H1 (cell line): Measurements from ENCODE around the gene PGBD5. TPM values are rescaled to one million over a fixed set of nuclear protein-coding genes. Genes with fewer than 3 reads are reported as not detected.

Experiments
- CTCF ChIA-PET: fragments of 300-600 bp; sonication (Branson Sonifier 250); formaldehyde crosslinking; loops from one replicate; lab custom pipeline; 2021; ENCODE audit not compliant: partially characterized antibody; lab: Charles Lee
- POLR2A ChIA-PET: fragments of 300-600 bp; sonication (Branson Sonifier 250); formaldehyde crosslinking; loops from one replicate; lab custom pipeline; 2021; ENCODE audit warnings: inconsistent platforms; ENCODE audit not compliant: partially characterized antibody; lab: Charles Lee
- DNase-seq, 2 experiments: peaks; one replicate each; pipeline versions ENCODE4 v3.0.0 to v3.0.0-alpha.2; 2010 to 2022; ENCODE audit warnings: low spot score in 2 of 2, low read depth in 1 of 2, mixed read lengths in 1 of 2
- FAIRE-seq: peaks from 2 replicates; lab custom pipeline; 2011; peaks lifted over from hg19 to GRCh38; lab: Jason Lieb, UNC
- H2AFZ ChIP-seq: 2 replicates; pipeline ENCODE4 v1.8.1; 2012; ENCODE audit warnings: low read length, inconsistent platforms
- H2AK5ac ChIP-seq: 2 replicates; pipeline ENCODE4 v1.6.1; 2013; ENCODE audit warnings: low read depth, low read length
- H2BK120ac ChIP-seq: replicated peaks from 2 replicates; pipeline ENCODE3; 2013; ENCODE audit warnings: low read depth, low read length, inconsistent platforms
- H2BK12ac ChIP-seq: 2 replicates; pipeline ENCODE4 v1.6.1; 2013; ENCODE audit warnings: low read depth, low read length
- H2BK15ac ChIP-seq: 2 replicates; pipeline ENCODE4 v1.6.1; 2013; ENCODE audit warnings: low read length
- H2BK20ac ChIP-seq: 2 replicates; pipeline ENCODE4 v1.6.1; 2013; ENCODE audit warnings: low read length
- H2BK5ac ChIP-seq: 2 replicates; pipeline ENCODE4 v1.6.1; 2013; ENCODE audit warnings: low read depth, low read length
- H3K14ac ChIP-seq: 2 replicates; pipeline ENCODE4 v1.6.1; 2013; ENCODE audit warnings: inconsistent platforms; ENCODE audit not compliant: insufficient read length
- H3K18ac ChIP-seq: 2 replicates; pipeline ENCODE4 v1.6.1; 2013; ENCODE audit warnings: low read length; ENCODE audit errors: extremely low read depth
- H3K23ac ChIP-seq: 2 replicates; pipeline ENCODE4 v1.6.1; 2013; ENCODE audit warnings: inconsistent platforms; ENCODE audit not compliant: insufficient read length
- H3K23me2 ChIP-seq: 2 replicates; pipeline ENCODE4 v1.6.1; 2013; ENCODE audit warnings: low read depth, low read length
- H3K27ac ChIP-seq: 2 replicates; pipeline ENCODE4 v1.6.1; 2011; ENCODE audit warnings: low read depth, low read length, inconsistent platforms
- H3K27me3 ChIP-seq, 4 experiments: replicated peaks in 1 of 4; 1 replicate in 1 of 4; 2 replicates in 3 of 4; pipeline versions ENCODE4 v1.6.1 to v1.8.1; 2011 to 2013; ENCODE audit warnings: low read length in 3 of 4, mild to moderate bottlenecking in 3 of 4, inconsistent platforms in 2 of 4, mixed read lengths in 2 of 4, moderate library complexity in 1 of 4; ENCODE audit not compliant: control insufficient read depth in 3 of 4, insufficient read depth in 3 of 4; ENCODE audit errors: extremely low read depth in 1 of 4
- H3K36me3 ChIP-seq, 4 experiments: 2 replicates each; pipeline versions ENCODE4 v1.6.1 to v1.8.1; 2011 to 2013; ENCODE audit warnings: mild to moderate bottlenecking in 4 of 4, low read length in 3 of 4, moderate library complexity in 2 of 4, control low read depth in 1 of 4, inconsistent platforms in 1 of 4; ENCODE audit not compliant: insufficient read depth in 4 of 4, control insufficient read depth in 2 of 4
- H3K4ac ChIP-seq: replicated peaks from 2 replicates; pipeline ENCODE3; 2013; ENCODE audit warnings: low read length, low read depth, mixed read lengths, inconsistent platforms; ENCODE audit not compliant: insufficient read length
- H3K4me1 ChIP-seq, 4 experiments: replicated peaks in 1 of 4; 1 replicate in 1 of 4; 2 replicates in 3 of 4; pipeline versions ENCODE4 v1.6.1 to v1.8.1; 2011 to 2013; ENCODE audit warnings: low read length in 3 of 4, inconsistent platforms in 2 of 4, mixed read lengths in 1 of 4; ENCODE audit not compliant: insufficient read depth in 4 of 4, control insufficient read depth in 3 of 4
- H3K4me2 ChIP-seq, 2 experiments: 2 replicates each; pipeline versions ENCODE4 v1.6.1 to v1.8.1; 2011 to 2013; ENCODE audit warnings: low read depth in 2 of 2, low read length in 2 of 2, control low read depth in 1 of 2, inconsistent platforms in 1 of 2, mild to moderate bottlenecking in 1 of 2; ENCODE audit not compliant: insufficient read depth in 1 of 2
- H3K4me3 ChIP-seq, 4 experiments: fragments of 200-600, 300-600 bp in 1 of 4; sonication (generic), shearing (Covaris generic), sonication (Bioruptor Twin) in 1 of 4; 2 replicates each; pipeline versions ENCODE4 v1.5.1 to v1.8.1; 2011 to 2016; ENCODE audit warnings: low read length in 4 of 4, low read depth in 3 of 4, control low read depth in 2 of 4, inconsistent platforms in 2 of 4, mild to moderate bottlenecking in 2 of 4, mixed read lengths in 1 of 4, moderate library complexity in 1 of 4; ENCODE audit not compliant: insufficient read depth in 2 of 4; ENCODE audit errors: extremely low read depth in 1 of 4
- H3K56ac ChIP-seq: replicated peaks from 2 replicates; pipeline ENCODE3; 2013; ENCODE audit warnings: low read depth, mild to moderate bottlenecking, mixed read lengths, low read length, inconsistent platforms; ENCODE audit not compliant: insufficient read length
- H3K79me1 ChIP-seq: 2 replicates; pipeline ENCODE4 v1.6.1; 2013; ENCODE audit warnings: low read depth, low read length, control low read depth
- H3K79me2 ChIP-seq, 2 experiments: 2 replicates each; pipeline versions ENCODE4 v1.6.1 to v1.8.1; 2012 to 2013; ENCODE audit warnings: low read length in 2 of 2, mild to moderate bottlenecking in 2 of 2, inconsistent platforms in 1 of 2; ENCODE audit not compliant: insufficient read depth in 2 of 2, control insufficient read depth in 1 of 2
- H3K9ac ChIP-seq, 4 experiments: replicated peaks in 1 of 4; 1 replicate in 1 of 4; 2 replicates in 3 of 4; pipeline versions ENCODE4 v1.6.1 to v1.8.1; 2011 to 2013; ENCODE audit warnings: low read depth in 3 of 4, low read length in 3 of 4, control low read depth in 2 of 4, mild to moderate bottlenecking in 2 of 4, moderate library complexity in 2 of 4, inconsistent platforms in 1 of 4; ENCODE audit errors: extremely low read depth in 1 of 4
- H3K9me3 ChIP-seq, 2 experiments: 2 replicates each; pipeline versions ENCODE4 v1.6.1 to v1.8.1; 2012 to 2013; ENCODE audit warnings: mild to moderate bottlenecking in 2 of 2, moderate library complexity in 2 of 2, control low read depth in 1 of 2, inconsistent platforms in 1 of 2, low read depth in 1 of 2, low read length in 1 of 2, mixed read lengths in 1 of 2; ENCODE audit not compliant: insufficient read depth in 2 of 2
- H4K20me1 ChIP-seq, 2 experiments: replicated peaks in 1 of 2; 2 replicates each; pipeline versions ENCODE3 to v1.8.1; 2011 to 2013; ENCODE audit warnings: inconsistent platforms in 2 of 2, low read length in 2 of 2, mild to moderate bottlenecking in 1 of 2; ENCODE audit not compliant: insufficient read depth in 2 of 2, control insufficient read depth in 1 of 2
- H4K5ac ChIP-seq: 2 replicates; pipeline ENCODE4 v1.6.1; 2013; ENCODE audit warnings: low read length, low read depth, mixed read lengths, inconsistent platforms; ENCODE audit not compliant: insufficient read length
- H4K8ac ChIP-seq: 2 replicates; pipeline ENCODE4 v1.8.0; 2013; ENCODE audit warnings: mild to moderate bottlenecking, moderate library complexity, low read length, inconsistent platforms; ENCODE audit not compliant: insufficient read depth; ENCODE audit errors: extremely low read depth
- H4K91ac ChIP-seq: replicated peaks from 2 replicates; pipeline ENCODE3; 2013; ENCODE audit warnings: low read length, mixed read lengths, inconsistent platforms; ENCODE audit not compliant: insufficient read length
- BCL11A ChIP-seq, 2 experiments: IDR thresholded peaks; one replicate each; pipeline ENCODE4 v1.6.1; 2011; ENCODE audit warnings: low read depth in 2 of 2, low read length in 2 of 2, mild to moderate bottlenecking in 2 of 2
- CEBPB ChIP-seq: IDR thresholded peaks from 2 replicates; pipeline ENCODE4 v1.6.1; 2012; ENCODE audit warnings: low read depth, low read length
- HDAC2 ChIP-seq, 2 experiments: fragments of 300-600 bp in 1 of 2; sonication (generic) in 1 of 2; IDR thresholded peaks; 2 replicates each; pipeline ENCODE4 v1.6.1; 2011 to 2012; ENCODE audit warnings: low read depth in 2 of 2, low read length in 2 of 2, mild to moderate bottlenecking in 2 of 2, moderate library complexity in 2 of 2, borderline replicate concordance in 1 of 2, inconsistent platforms in 1 of 2
- JUND ChIP-seq: IDR thresholded peaks from 2 replicates; pipeline ENCODE4 v1.6.1; 2011; ENCODE audit warnings: mild to moderate bottlenecking, improper control_type of control experiment, low read length
- NANOG ChIP-seq: IDR thresholded peaks from 2 replicates; pipeline ENCODE4 v1.6.1; 2011; ENCODE audit warnings: low read length, low read depth, mild to moderate bottlenecking, inconsistent platforms; ENCODE audit not compliant: insufficient read depth, poor library complexity, severe bottlenecking
- RAD21 ChIP-seq, 2 experiments: IDR thresholded peaks in 1 of 2; conservative IDR thresholded peaks in 1 of 2; 2 replicates each; pipeline ENCODE4 v1.6.1; 2011; ENCODE audit warnings: low read depth in 2 of 2, low read length in 2 of 2, improper control_type of control experiment in 1 of 2, inconsistent platforms in 1 of 2, mild to moderate bottlenecking in 1 of 2, moderate library complexity in 1 of 2
- SIN3A ChIP-seq, 2 experiments: IDR thresholded peaks in 1 of 2; conservative IDR thresholded peaks in 1 of 2; 2 replicates each; pipeline ENCODE4 v1.6.1; 2011 to 2012; ENCODE audit warnings: low read length in 2 of 2, improper control_type of control experiment in 1 of 2, low read depth in 1 of 2, mild to moderate bottlenecking in 1 of 2
- SP4 ChIP-seq: IDR thresholded peaks from 2 replicates; pipeline ENCODE4 v1.6.1; 2012; ENCODE audit warnings: low read length, inconsistent platforms
- TAF7 ChIP-seq: optimal IDR thresholded peaks from 2 replicates; pipeline ENCODE3; 2011; ENCODE audit warnings: low read depth, mild to moderate bottlenecking, inconsistent platforms, low read length, moderate library complexity, borderline replicate concordance
- WGBS, 2 experiments: shearing (Covaris generic) in 1 of 2; methylation state at CpG; one replicate each; pipeline versions ENCODE4 v1.1.6 to v1.1.7; 2013 to 2015; ENCODE audit warnings: low lambda C conversion rate in 2 of 2, mixed read lengths in 2 of 2, inconsistent platforms in 1 of 2, low coverage in 1 of 2, missing lambda C conversion rate in 1 of 2; ENCODE audit not compliant: insufficient replicate concordance in 2 of 2, insufficient coverage in 1 of 2, insufficient read length in 1 of 2; ENCODE audit errors: extremely low coverage in 1 of 2, missing lambda C conversion rate in 1 of 2; 5-methylcytosine and 5-hydroxymethylcytosine counted together
- polyA plus RNA-seq, 7 experiments: library from polyadenylated mRNA; depleted of rRNA in 3 of 7; stranded (reverse) in 5 of 7; unstranded in 2 of 7; fragments of >200 nt in 5 of 7; fragments of 200-250 nt in 2 of 7; gene quantifications; 1 replicate in 5 of 7; 2 replicates in 1 of 7; 4 replicates in 1 of 7; pipeline versions ENCODE4 v1.2.1 to v1.2.3, GENCODE V29; 2011 to 2013; ENCODE audit warnings: missing spikeins in 2 of 7, mixed read lengths in 2 of 7
- total RNA-seq: library from RNA; stranded (reverse); fragmentation: NEBNext Ultra II Directional; extraction: Animal tissue kit (Norgen Biotek cat#: 25700); gene quantifications from 2 replicates; pipeline ENCODE4 v1.2.1, GENCODE V29; 2021
- TF ChIP-seq, protein P1 (sequence below): IDR thresholded peaks from 2 replicates; pipeline ENCODE4 v1.6.1; 2012; ENCODE audit warnings: inconsistent platforms

Gene PGBD5
- total and polyA plus RNA-seq, 2 of the 8 experiments (the other 6 are each of a cell fraction or from before 2014, with no cell fraction given), result 16.3 to 18.4 TPM

DNA sequence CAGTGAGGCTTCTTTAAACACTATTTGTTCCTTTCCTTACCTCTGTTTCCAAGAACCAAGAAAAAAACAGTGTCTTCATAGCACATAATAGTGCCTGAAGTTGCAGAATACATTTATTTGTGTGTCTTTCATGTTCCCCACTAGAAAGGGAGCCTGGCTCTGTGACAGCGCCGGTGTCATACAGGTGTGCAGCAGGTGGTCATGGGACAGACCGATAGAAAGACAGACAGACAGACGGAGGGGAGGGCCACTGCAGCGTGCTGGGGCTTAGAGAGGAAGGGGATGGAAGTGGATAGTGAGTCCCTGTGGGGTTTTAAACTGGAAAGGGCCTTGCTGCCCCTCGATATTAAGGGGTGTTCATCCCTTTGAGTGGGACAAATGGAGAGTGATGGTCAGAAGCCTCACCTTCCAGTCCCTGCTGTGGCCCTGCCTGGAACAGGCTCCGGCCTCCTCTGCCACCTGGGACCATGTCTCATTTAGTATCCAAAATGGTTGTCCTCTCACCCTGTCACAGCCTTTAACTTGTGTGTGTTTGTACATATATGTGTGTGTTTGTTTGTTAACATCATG is 152.9 kb downstream of the PGBD5 start:
- no peak for FAIRE-seq
- Histone ChIP-seq H2AFZ (no peak overlapping the region), H3K23me2 (no peaks in the 10 kb centered on the region), H3K9me3 (no peaks in the 10 kb centered on the region), H4K20me1 (peaks cover 0 to 3% of the 10 kb centered on the region in 2 experiments), H2BK12ac (no peak overlapping the region), H3K4me3 (no peak overlapping the region), H3K79me2 (no peaks in the 10 kb centered on the region), H3K9ac (no peak overlapping the region), H3K4ac (no peak overlapping the region), H4K5ac (no peak overlapping the region), H3K18ac (no peak overlapping the region), H3K4me2 (no peak overlapping the region), H2AK5ac (no peak overlapping the region), H3K27ac (no peak overlapping the region), H3K79me1 (no peaks in the 10 kb centered on the region; the same call in 1 of the 2 replicates), H2BK15ac (peak overlapping the region; percentile 63; the same call in 1 of the 2 replicates), H3K36me3 (peaks cover 0 to 13% (median 0%) of the 10 kb centered on the region in 4 experiments; a peak in 1 of 8 replicates), H2BK20ac (no peak overlapping the region), H3K56ac (no peak overlapping the region), H4K91ac (no peak overlapping the region), H3K4me1 (peaks cover 7 to 18% (median 10%) of the 10 kb centered on the region in 4 experiments), H3K27me3 (no peaks in the 10 kb centered on the region), H3K23ac (no peak overlapping the region), H3K14ac (no peak overlapping the region), H2BK120ac (no peak overlapping the region), H2BK5ac (no peak overlapping the region), H4K8ac (no peak overlapping the region)
- no peak for DNase-seq
- no peak for TF ChIP-seq NANOG
- TF ChIP-seq, protein P1, sequence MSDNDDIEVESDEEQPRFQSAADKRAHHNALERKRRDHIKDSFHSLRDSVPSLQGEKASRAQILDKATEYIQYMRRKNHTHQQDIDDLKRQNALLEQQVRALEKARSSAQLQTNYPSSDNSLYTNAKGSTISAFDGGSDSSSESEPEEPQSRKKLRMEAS, result no peak
- TF ChIP-seq RAD21 (IDR thresholded peaks at IDR 0.05 in 1 of 2, conservative IDR thresholded peaks at IDR 0.05 in 1 of 2; ENCODE audit: low read depth in 2 of 2, low read length in 2 of 2), result no peak
- no peak for TF ChIP-seq TAF7
- TF ChIP-seq BCL11A (IDR thresholded peaks at IDR 0.05; ENCODE audit: low read depth in 2 of 2, low read length in 2 of 2), result no peak
- no peak for TF ChIP-seq HDAC2 (IDR thresholded peaks at IDR 0.05; ENCODE audit: borderline replicate concordance in 1 of 2, low read depth in 2 of 2, low read length in 2 of 2)
- TF ChIP-seq JUND, result no peak
- TF ChIP-seq SIN3A (conservative IDR thresholded peaks at IDR 0.05 in 1 of 2, IDR thresholded peaks at IDR 0.05 in 1 of 2; ENCODE audit: low read depth in 1 of 2, low read length in 2 of 2), result no peak
- no peak for TF ChIP-seq CEBPB
- TF ChIP-seq SP4, result no peak
- WGBS, 2 experiments, result 79% methylated on average over 7 of the region's 7 CpGs; no CpG with 5 or more reads in 1 of the 2 experiments
- ChIA-PET CTCF (interaction anchor here (1.0 to 1.6 kb wide), 2 partner anchors 29 to 288 kb away, joined by 3 read pairs; no protein-coding TSS in a partner anchor), POLR2A (no interaction called here)
